HEK293 (cell line): ENCODE measurements around the gene WRAP53.

Experiments used
- HOXD13 ChIP-seq: sonication (generic); formaldehyde crosslinking; IDR thresholded peaks from 2 replicates; pipeline ENCODE4 v1.8.0; 2022; ENCODE audit warnings: missing genetic modification reagents, borderline replicate concordance
- KLF10 ChIP-seq: fragments of 450-650 bp; IDR thresholded peaks from 2 replicates; pipeline ENCODE4 v1.5.1; 2018; ENCODE audit warnings: missing biosample characterization, mild to moderate bottlenecking, missing genetic modification characterization
- KLF9 ChIP-seq: fragments of 450-650 bp; formaldehyde crosslinking; IDR thresholded peaks from 2 replicates; pipeline ENCODE4 v1.5.1; 2016; ENCODE audit warnings: missing biosample characterization, missing genetic modification characterization, low read depth
- OSR2 ChIP-seq: fragments of 450-650 bp; formaldehyde crosslinking; IDR thresholded peaks from 2 replicates; pipeline ENCODE4 v1.5.1; 2016; ENCODE audit warnings: missing biosample characterization, missing genetic modification characterization
- ZBTB11 ChIP-seq: fragments of 450-650 bp; formaldehyde crosslinking; conservative IDR thresholded peaks from 2 replicates; pipeline ENCODE4 v1.5.1; 2016; ENCODE audit warnings: low read depth, missing biosample characterization, missing genetic modification characterization
- ZBTB21 ChIP-seq: fragments of 450-650 bp; formaldehyde crosslinking; IDR thresholded peaks from 2 replicates; pipeline ENCODE4 v1.5.1; 2017; ENCODE audit warnings: missing biosample characterization, missing genetic modification characterization
- ZNF114 ChIP-seq: fragments of 450-650 bp; formaldehyde crosslinking; IDR thresholded peaks from 2 replicates; pipeline ENCODE4 v1.5.0; 2017; ENCODE audit warnings: missing biosample characterization, missing genetic modification characterization
- ZNF155 ChIP-seq: fragments of 450-650 bp; formaldehyde crosslinking; IDR thresholded peaks from 2 replicates; pipeline ENCODE4 v1.5.1; 2016; ENCODE audit warnings: missing biosample characterization, missing genetic modification characterization
- ZNF202 ChIP-seq: fragments of 450-650 bp; formaldehyde crosslinking; IDR thresholded peaks from 2 replicates; pipeline ENCODE4 v1.5.1; 2016; ENCODE audit warnings: missing biosample characterization, missing genetic modification characterization, borderline replicate concordance
- ZNF24 ChIP-seq: fragments of 450-650 bp; formaldehyde crosslinking; IDR thresholded peaks from 2 replicates; pipeline ENCODE4 v1.5.1; 2016; ENCODE audit warnings: missing biosample characterization, missing genetic modification characterization
- ZNF280D ChIP-seq: fragments of 450-650 bp; formaldehyde crosslinking; IDR thresholded peaks from 2 replicates; pipeline ENCODE4 v1.5.1; 2016; ENCODE audit warnings: missing biosample characterization, missing genetic modification characterization
- ZNF302 ChIP-seq: fragments of 450-650 bp; formaldehyde crosslinking; IDR thresholded peaks from 2 replicates; pipeline ENCODE4 v1.5.1; 2016; ENCODE audit warnings: missing biosample characterization, missing genetic modification characterization, low read depth
- ZNF335 ChIP-seq: fragments of 450-650 bp; formaldehyde crosslinking; conservative IDR thresholded peaks from 2 replicates; pipeline ENCODE4 v1.5.1; 2016; ENCODE audit warnings: missing biosample characterization, missing genetic modification characterization
- ZNF404 ChIP-seq: fragments of 450-650 bp; formaldehyde crosslinking; IDR thresholded peaks from 2 replicates; pipeline ENCODE4 v1.5.1; 2017; ENCODE audit warnings: missing biosample characterization, missing genetic modification characterization
- ZNF433 ChIP-seq: fragments of 450-650 bp; formaldehyde crosslinking; IDR thresholded peaks from 2 replicates; pipeline ENCODE4 v1.5.1; 2016; ENCODE audit warnings: missing biosample characterization, missing genetic modification characterization, low read depth
- ZNF571 ChIP-seq: fragments of 450-650 bp; formaldehyde crosslinking; IDR thresholded peaks from 2 replicates; pipeline ENCODE4 v1.5.0; 2017; ENCODE audit warnings: missing biosample characterization, missing genetic modification characterization
- ZNF624 ChIP-seq: fragments of 450-650 bp; formaldehyde crosslinking; IDR thresholded peaks from 2 replicates; pipeline ENCODE4 v1.5.1; 2017; ENCODE audit warnings: missing biosample characterization, missing genetic modification characterization
- ZNF660 ChIP-seq: fragments of 450-650 bp; IDR thresholded peaks from 2 replicates; pipeline ENCODE4 v1.5.1; 2018; ENCODE audit warnings: missing biosample characterization, mild to moderate bottlenecking, missing genetic modification characterization
- ZNF76 ChIP-seq: fragments of 450-650 bp; formaldehyde crosslinking; IDR thresholded peaks from 2 replicates; pipeline ENCODE4; 2016; ENCODE audit warnings: low read depth, missing biosample characterization, missing genetic modification characterization, borderline replicate concordance
- ZSCAN16 ChIP-seq: fragments of 450-650 bp; formaldehyde crosslinking; IDR thresholded peaks from 2 replicates; pipeline ENCODE4 v1.5.1; 2016; ENCODE audit warnings: missing biosample characterization, missing genetic modification characterization
- ZSCAN30 ChIP-seq: fragments of 450-650 bp; IDR thresholded peaks from 2 replicates; pipeline ENCODE4 v1.5.1; 2018; ENCODE audit warnings: missing biosample characterization, mild to moderate bottlenecking, missing genetic modification characterization, moderate library complexity
- TF ChIP-seq, protein P1 (sequence below): fragments of 450-650 bp; formaldehyde crosslinking; IDR thresholded peaks from 2 replicates; pipeline ENCODE4 v1.5.1; 2016; ENCODE audit warnings: missing biosample characterization, missing genetic modification characterization
- TF ChIP-seq, protein P2 (sequence below): fragments of 450-650 bp; IDR thresholded peaks from 2 replicates; pipeline ENCODE4 v1.5.1; 2018; ENCODE audit warnings: missing biosample characterization, missing genetic modification characterization
- TF ChIP-seq, protein P3 (sequence below): fragments of 450-650 bp; formaldehyde crosslinking; IDR thresholded peaks from 2 replicates; pipeline ENCODE4 v1.5.1; 2016; ENCODE audit warnings: missing biosample characterization, missing genetic modification characterization
- TF ChIP-seq, protein P4 (sequence below): fragments of 450-650 bp; formaldehyde crosslinking; IDR thresholded peaks from 2 replicates; pipeline ENCODE4 v1.5.0; 2017; ENCODE audit warnings: missing biosample characterization, missing genetic modification characterization, borderline replicate concordance

Gene WRAP53

GRCh38 chr17:7704601-7705268 is 16.5 kb downstream of the WRAP53 start, which contains the start of gene EFNB3 (continued):
- no peak for TF ChIP-seq ZNF280D
- TF ChIP-seq ZNF335 (tag by site-specific recombination) = no peak
- TF ChIP-seq ZNF571 = no peak
- TF ChIP-seq, protein P1, sequence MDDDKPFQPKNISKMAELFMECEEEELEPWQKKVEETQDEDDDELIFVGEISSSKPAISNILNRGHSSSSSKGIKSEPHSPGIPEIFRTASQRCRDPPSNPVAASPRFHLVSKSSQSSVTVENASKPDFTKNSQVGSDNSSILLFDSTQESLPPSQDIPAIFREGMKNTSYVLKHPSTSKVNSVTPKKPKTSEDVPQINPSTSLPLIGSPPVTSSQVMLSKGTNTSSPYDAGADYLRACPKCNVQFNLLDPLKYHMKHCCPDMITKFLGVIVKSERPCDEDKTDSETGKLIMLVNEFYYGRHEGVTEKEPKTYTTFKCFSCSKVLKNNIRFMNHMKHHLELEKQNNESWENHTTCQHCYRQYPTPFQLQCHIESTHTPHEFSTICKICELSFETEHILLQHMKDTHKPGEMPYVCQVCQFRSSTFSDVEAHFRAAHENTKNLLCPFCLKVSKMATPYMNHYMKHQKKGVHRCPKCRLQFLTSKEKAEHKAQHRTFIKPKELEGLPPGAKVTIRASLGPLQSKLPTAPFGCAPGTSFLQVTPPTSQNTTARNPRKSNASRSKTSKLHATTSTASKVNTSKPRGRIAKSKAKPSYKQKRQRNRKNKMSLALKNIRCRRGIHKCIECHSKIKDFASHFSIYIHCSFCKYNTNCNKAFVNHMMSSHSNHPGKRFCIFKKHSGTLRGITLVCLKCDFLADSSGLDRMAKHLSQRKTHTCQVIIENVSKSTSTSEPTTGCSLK (tag by site-specific recombination) = no peak
- no peak for TF ChIP-seq ZNF404
- peak; percentile 41; the same call in 1 of the 2 replicates for TF ChIP-seq OSR2 (tag by site-specific recombination)
- peak; percentile 91 for TF ChIP-seq KLF10 (tag by site-specific recombination)
- TF ChIP-seq ZNF24 = no peak
- TF ChIP-seq ZNF624 (tag by site-specific recombination) = no peak
- TF ChIP-seq ZSCAN16 = no peak
- no peak for TF ChIP-seq ZBTB21 (tag by site-specific recombination)
- 0 out of 2 replicates have a peak, but pooled peaks have one; percentile 23 for TF ChIP-seq ZBTB11 (tag by site-specific recombination)
- peak; percentile 66; the same call in 1 of the 2 replicates for TF ChIP-seq ZSCAN30
- no peak for TF ChIP-seq ZNF155 (tag by site-specific recombination)
- 0 out of 2 replicates have a peak, but pooled peaks have one; percentile 67 for TF ChIP-seq ZNF76 (tag by site-specific recombination)
- TF ChIP-seq KLF9 (tag by site-specific recombination) = peak; percentile 99
- TF ChIP-seq ZNF433 (tag by site-specific recombination) = no peak
- TF ChIP-seq, protein P2, sequence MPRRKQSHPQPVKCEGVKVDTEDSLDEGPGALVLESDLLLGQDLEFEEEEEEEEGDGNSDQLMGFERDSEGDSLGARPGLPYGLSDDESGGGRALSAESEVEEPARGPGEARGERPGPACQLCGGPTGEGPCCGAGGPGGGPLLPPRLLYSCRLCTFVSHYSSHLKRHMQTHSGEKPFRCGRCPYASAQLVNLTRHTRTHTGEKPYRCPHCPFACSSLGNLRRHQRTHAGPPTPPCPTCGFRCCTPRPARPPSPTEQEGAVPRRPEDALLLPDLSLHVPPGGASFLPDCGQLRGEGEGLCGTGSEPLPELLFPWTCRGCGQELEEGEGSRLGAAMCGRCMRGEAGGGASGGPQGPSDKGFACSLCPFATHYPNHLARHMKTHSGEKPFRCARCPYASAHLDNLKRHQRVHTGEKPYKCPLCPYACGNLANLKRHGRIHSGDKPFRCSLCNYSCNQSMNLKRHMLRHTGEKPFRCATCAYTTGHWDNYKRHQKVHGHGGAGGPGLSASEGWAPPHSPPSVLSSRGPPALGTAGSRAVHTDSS (tag by site-specific recombination) = no peak
- TF ChIP-seq HOXD13 (CRISPR knock-in tag) = no peak
- peak; percentile 51; the same call in 1 of the 2 replicates for TF ChIP-seq ZNF660 (tag by site-specific recombination)
- TF ChIP-seq ZNF114 = no peak
- no peak for TF ChIP-seq ZNF302 (tag by site-specific recombination)
- TF ChIP-seq ZNF202 (tag by site-specific recombination) = no peak
- TF ChIP-seq, protein P3, sequence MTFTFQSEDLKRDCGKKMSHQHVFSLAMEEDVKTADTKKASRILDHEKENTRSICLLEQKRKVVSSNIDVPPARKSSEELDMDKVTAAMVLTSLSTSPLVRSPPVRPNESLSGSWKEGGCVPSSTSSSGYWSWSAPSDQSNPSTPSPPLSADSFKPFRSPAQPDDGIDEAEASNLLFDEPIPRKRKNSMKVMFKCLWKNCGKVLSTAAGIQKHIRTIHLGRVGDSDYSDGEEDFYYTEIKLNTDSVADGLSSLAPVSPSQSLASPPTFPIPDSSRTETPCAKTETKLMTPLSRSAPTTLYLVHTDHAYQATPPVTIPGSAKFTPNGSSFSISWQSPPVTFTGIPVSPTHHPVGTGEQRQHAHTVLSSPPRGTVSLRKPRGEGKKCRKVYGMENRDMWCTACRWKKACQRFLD (tag by site-specific recombination) = no peak
- TF ChIP-seq, protein P4, sequence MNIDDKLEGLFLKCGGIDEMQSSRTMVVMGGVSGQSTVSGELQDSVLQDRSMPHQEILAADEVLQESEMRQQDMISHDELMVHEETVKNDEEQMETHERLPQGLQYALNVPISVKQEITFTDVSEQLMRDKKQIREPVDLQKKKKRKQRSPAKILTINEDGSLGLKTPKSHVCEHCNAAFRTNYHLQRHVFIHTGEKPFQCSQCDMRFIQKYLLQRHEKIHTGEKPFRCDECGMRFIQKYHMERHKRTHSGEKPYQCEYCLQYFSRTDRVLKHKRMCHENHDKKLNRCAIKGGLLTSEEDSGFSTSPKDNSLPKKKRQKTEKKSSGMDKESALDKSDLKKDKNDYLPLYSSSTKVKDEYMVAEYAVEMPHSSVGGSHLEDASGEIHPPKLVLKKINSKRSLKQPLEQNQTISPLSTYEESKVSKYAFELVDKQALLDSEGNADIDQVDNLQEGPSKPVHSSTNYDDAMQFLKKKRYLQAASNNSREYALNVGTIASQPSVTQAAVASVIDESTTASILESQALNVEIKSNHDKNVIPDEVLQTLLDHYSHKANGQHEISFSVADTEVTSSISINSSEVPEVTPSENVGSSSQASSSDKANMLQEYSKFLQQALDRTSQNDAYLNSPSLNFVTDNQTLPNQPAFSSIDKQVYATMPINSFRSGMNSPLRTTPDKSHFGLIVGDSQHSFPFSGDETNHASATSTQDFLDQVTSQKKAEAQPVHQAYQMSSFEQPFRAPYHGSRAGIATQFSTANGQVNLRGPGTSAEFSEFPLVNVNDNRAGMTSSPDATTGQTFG = no peak
